Measurements from ENCODE around the gene EPHA2. TPM values are rescaled to one million over a fixed set of nuclear protein-coding genes. Genes with fewer than 3 reads are reported as not detected.

The EPHA2 gene
- total RNA-seq, 1 donor from 2014 or later = not detected

DNA sequence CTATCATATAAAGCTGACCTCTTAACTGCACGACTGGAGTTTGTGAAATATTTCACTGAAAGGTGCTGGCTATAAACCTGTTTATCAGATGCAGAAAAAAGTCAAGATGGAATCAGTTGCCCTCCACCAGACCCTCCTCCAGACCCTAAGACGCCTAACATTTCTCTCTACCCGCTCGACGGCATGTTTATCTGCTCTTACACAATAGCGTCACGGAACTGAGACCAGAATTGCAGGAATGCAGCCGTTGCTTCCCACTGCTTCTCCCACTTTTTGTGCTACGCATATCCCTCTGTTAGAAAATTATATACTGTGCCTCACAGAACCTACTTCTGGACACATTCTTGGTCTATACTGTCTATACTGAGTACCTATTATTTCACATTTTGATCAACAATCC, 54.2 kb downstream of the EPHA2 start:
- TF ChIP-seq, protein P1, sequence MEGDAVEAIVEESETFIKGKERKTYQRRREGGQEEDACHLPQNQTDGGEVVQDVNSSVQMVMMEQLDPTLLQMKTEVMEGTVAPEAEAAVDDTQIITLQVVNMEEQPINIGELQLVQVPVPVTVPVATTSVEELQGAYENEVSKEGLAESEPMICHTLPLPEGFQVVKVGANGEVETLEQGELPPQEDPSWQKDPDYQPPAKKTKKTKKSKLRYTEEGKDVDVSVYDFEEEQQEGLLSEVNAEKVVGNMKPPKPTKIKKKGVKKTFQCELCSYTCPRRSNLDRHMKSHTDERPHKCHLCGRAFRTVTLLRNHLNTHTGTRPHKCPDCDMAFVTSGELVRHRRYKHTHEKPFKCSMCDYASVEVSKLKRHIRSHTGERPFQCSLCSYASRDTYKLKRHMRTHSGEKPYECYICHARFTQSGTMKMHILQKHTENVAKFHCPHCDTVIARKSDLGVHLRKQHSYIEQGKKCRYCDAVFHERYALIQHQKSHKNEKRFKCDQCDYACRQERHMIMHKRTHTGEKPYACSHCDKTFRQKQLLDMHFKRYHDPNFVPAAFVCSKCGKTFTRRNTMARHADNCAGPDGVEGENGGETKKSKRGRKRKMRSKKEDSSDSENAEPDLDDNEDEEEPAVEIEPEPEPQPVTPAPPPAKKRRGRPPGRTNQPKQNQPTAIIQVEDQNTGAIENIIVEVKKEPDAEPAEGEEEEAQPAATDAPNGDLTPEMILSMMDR (IDR thresholded peaks at IDR 0.05) = no peak
- H3K36me3 Mint-ChIP-seq (ENCODE audit: low read depth) = no peaks in the 10 kb centered on the region
- POLR2A ChIA-PET = no interaction called here
- intact Hi-C loops (cut with micrococcal nuclease) = no loop called here
- peaks cover 28% of the 10 kb centered on the region for H3K27me3 Mint-ChIP-seq
- ATAC-seq (ENCODE audit: low read depth) (no peak), DNase-seq (no peak)
- H3K4me1 Mint-ChIP-seq = no peaks in the 10 kb centered on the region
- CTCF ChIA-PET = no interaction called here
- H3K4me3 Mint-ChIP-seq = no peak overlapping the region
- H3K27ac Mint-ChIP-seq = no peak overlapping the region
- peaks cover 5% of the 10 kb centered on the region for H3K9me3 Mint-ChIP-seq

DNA sequence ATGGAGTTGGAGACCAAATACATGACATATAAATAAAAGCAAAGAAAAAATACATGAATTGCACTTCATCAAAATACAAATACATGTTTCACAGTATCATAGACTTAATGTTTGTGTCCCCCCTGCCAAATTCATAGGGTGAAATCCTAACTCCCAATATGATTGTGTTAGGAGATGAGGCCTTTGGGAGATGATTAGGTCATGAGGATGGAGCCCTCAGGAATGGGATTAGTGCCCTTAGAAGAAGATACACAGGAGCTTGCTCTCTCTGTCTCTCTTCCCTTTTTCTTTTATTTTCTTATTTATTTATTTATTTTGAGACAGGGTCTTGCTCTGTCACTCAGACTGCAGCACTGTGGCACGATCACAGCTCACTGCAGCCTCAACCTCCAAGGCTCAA, 56.5 kb downstream of the EPHA2 start:
- CTCF ChIA-PET = no interaction called here
- TF ChIP-seq, protein P1 (IDR thresholded peaks at IDR 0.05) = no peak
- H3K9me3 Mint-ChIP-seq = peaks cover 5% of the 10 kb centered on the region
- no peak for DNase-seq
- no peak for ATAC-seq (ENCODE audit: low read depth)
- H3K27me3 Mint-ChIP-seq = peaks cover 31% of the 10 kb centered on the region
- H3K4me3 Mint-ChIP-seq = no peak overlapping the region
- no peak overlapping the region for H3K27ac Mint-ChIP-seq
- intact Hi-C loops (cut with micrococcal nuclease) = no loop called here
- no peaks in the 10 kb centered on the region for H3K36me3 Mint-ChIP-seq (ENCODE audit: low read depth)
- POLR2A ChIA-PET = no interaction called here
- H3K4me1 Mint-ChIP-seq = no peaks in the 10 kb centered on the region

DNA sequence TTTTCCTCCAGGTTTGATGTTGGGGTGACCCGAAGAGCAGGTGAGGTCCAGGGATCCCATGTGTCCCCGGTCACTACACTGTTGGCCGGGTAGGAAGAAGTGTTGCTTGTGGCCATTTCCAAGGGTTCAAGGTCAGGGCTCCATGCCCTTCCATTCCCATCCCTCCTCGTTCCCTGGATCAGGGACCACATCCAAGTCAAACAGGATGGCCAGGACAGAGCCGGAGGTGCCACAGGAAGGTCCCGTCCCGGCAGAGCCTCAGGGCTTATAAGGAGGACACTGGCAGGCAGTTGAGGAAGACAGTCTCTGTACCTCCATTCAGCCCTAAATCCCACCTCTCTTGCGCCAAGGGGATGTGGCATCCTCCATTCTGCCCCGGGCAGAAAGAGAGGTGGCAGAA, 60.4 kb downstream of the EPHA2 start:
- CTCF ChIA-PET = no interaction called here
- ATAC-seq (ENCODE audit: low read depth) (no peak), DNase-seq (no peak)
- intact Hi-C loops (cut with micrococcal nuclease) = no loop called here
- Mint-ChIP-seq H3K4me1 (no peaks in the 10 kb centered on the region), H3K9me3 (no peaks in the 10 kb centered on the region), H3K4me3 (no peak overlapping the region), H3K27me3 (peaks cover 27% of the 10 kb centered on the region), H3K27ac (no peak overlapping the region), H3K36me3 (ENCODE audit: low read depth) (no peaks in the 10 kb centered on the region)
- TF ChIP-seq, protein P1 (IDR thresholded peaks at IDR 0.05) = no peak
- POLR2A ChIA-PET = no interaction called here

DNA sequence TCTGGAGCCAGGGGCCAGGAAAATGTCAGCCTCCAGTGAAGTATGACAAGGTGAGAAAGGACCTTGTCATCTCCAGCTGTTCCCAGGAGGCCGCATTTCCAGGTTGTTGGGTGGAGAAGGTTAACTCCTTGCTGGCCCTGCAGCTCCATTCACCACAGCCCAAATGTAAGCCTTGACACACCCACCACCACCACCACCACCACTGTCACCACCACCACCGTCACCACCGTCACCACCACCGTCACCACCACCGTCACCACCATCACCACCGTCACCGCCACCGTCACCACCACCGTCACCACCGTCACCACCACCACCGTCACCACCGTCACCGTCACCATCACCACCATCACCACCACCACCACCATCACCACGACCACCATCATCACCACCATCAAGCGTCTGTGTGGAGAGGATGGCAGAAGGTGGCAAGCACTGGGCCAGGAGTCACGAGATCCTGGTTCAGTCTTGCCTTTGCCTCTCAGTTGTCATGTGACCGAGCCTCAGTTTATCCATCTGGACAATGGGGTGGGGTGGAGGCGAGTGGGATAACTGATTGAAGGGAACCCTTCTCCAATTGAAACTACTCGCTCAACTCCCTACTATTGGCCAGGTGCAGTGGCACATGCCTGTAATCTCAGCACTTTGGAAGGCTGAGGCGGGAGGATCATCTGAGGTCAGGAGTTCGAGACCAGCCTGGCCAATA, 61.3 kb downstream of the EPHA2 start:
- DNase-seq (no peak), ATAC-seq (ENCODE audit: low read depth) (no peak)
- Mint-ChIP-seq H3K4me3 (no peak overlapping the region), H3K4me1 (no peaks in the 10 kb centered on the region), H3K27ac (no peak overlapping the region), H3K36me3 (ENCODE audit: low read depth) (no peaks in the 10 kb centered on the region), H3K9me3 (no peaks in the 10 kb centered on the region), H3K27me3 (peaks cover 22% of the 10 kb centered on the region)
- POLR2A ChIA-PET = no interaction called here
- CTCF ChIA-PET = interaction anchor here (1.5 kb wide), 1 partner anchor 16 kb away, joined by 3 read pairs; no protein-coding TSS in a partner anchor
- TF ChIP-seq, protein P1 (IDR thresholded peaks at IDR 0.05) = no peak
- intact Hi-C loops (cut with micrococcal nuclease) = no loop called here

DNA sequence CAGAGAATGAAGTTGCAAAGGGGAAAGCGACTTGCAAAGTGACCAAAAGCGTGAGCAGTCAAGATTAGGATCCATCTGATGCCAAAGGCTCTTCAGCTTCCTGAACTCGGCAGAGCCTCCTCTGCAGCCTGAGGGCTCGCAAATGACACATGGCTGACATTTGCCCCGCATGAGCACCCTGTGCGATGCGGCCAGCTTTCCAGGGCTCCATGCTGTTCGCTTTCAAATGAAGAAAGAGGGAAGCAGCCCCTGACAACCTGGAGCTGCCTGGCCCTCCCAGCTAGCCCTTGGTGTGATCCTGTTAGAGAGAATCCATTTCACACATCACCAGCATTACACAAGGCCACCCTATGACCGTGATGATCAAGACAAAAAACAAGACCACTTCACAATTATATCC, 62.3 kb downstream of the EPHA2 start:
- intact Hi-C loops (cut with micrococcal nuclease) = no loop called here
- no peaks in the 10 kb centered on the region for H3K9me3 Mint-ChIP-seq
- H3K4me3 Mint-ChIP-seq = no peak overlapping the region
- H3K4me1 Mint-ChIP-seq = no peaks in the 10 kb centered on the region
- H3K27ac Mint-ChIP-seq = no peak overlapping the region
- TF ChIP-seq, protein P1 (IDR thresholded peaks at IDR 0.05) = no peak
- ChIA-PET POLR2A (no interaction called here), CTCF (interaction anchor here (1.5 kb wide), 1 partner anchor 15 kb away, joined by 3 read pairs; no protein-coding TSS in a partner anchor)
- no peak for DNase-seq
- peaks cover 19% of the 10 kb centered on the region for H3K27me3 Mint-ChIP-seq
- no peak for ATAC-seq (ENCODE audit: low read depth)
- no peaks in the 10 kb centered on the region for H3K36me3 Mint-ChIP-seq (ENCODE audit: low read depth)
